Activated CD8-positive, alpha-beta memory T cell treated with anti-CD3 and anti-CD28 coated beads for 4 hours (primary cell): ENCODE results near the gene SUMO2.
"Not testable (repeated sequence)": the region's sequence is repeated elsewhere in the genome, so short reads cannot be mapped to it uniquely, and the experiment has no call there.

ENCODE experiments used
- DNase-seq, 2 donors: peaks; one replicate each; pipeline ENCODE4 v3.0.0-alpha.2; 2020; ENCODE audit warnings: low read depth in 2 of 2

The SUMO2 gene

GRCh38 chr17:75144816-75145512 is 37.8 kb downstream of the SUMO2 start:
- DNase-seq: no peak

GRCh38 chr17:75142236-75142971 is 40.4 kb downstream of the SUMO2 start:
- DNase-seq: no peak

GRCh38 chr17:75138519-75138918 is 44.2 kb downstream of the SUMO2 start:
- no peak for DNase-seq

GRCh38 chr17:75137762-75138161 is 45.0 kb downstream of the SUMO2 start:
- not testable (repeated sequence) for DNase-seq

- no peak for DNase-seq
These were observed 46.8 kb downstream of the SUMO2 start for GRCh38 chr17:75135946-75136345.

- no peak for DNase-seq
These were observed 47.3 kb downstream of the SUMO2 start for GRCh38 chr17:75135452-75135851.

GRCh38 chr17:75133607-75134347 is 49.0 kb downstream of the SUMO2 start:
- DNase-seq: not testable (repeated sequence)

GRCh38 chr17:75133001-75133400 is 49.8 kb downstream of the SUMO2 start:
- no peak for DNase-seq

- DNase-seq: not testable (repeated sequence)
These were observed 50.5 kb downstream of the SUMO2 start for GRCh38 chr17:75132018-75133000.

- peak in 1 of 2 donors; percentile 36 for DNase-seq
These were observed 51.3 kb downstream of the SUMO2 start, which contains the start of gene NT5C for GRCh38 chr17:75131278-75132017. NT5C (minus strand) TSS chr17:75131742; CDS start chr17:75131707, 35 bp downstream.

- DNase-seq: peak in 1 of 2 donors; percentile 31
These were observed 52.0 kb downstream of the SUMO2 start for GRCh38 chr17:75130632-75131277.

GRCh38 chr17:75130059-75130631 is 52.6 kb downstream of the SUMO2 start:
- DNase-seq: no peak

- DNase-seq: no peak
These were observed 53.2 kb downstream of the SUMO2 start for GRCh38 chr17:75129576-75129975.

GRCh38 chr17:75128694-75129505 is 53.9 kb downstream of the SUMO2 start:
- DNase-seq: no peak

- not testable (repeated sequence) for DNase-seq
These were observed 54.8 kb downstream of the SUMO2 start for GRCh38 chr17:75127936-75128335.

- no peak for DNase-seq
These were observed 55.8 kb downstream of the SUMO2 start for GRCh38 chr17:75126954-75127353.

- no peak for DNase-seq
These were observed 56.8 kb downstream of the SUMO2 start for GRCh38 chr17:75125984-75126383.

- DNase-seq: no peak
These were observed 58.0 kb downstream of the SUMO2 start for GRCh38 chr17:75124819-75125162.
